Esophagus squamous epithelium (tissue), 5 donors: ENCODE measurements around the gene IGSF22. TPM values are rescaled to one million over a fixed set of nuclear protein-coding genes. Genes with fewer than 3 reads are reported as not detected.

Experiments
- DNase-seq: peaks from one replicate; lab custom pipeline; 2025; lab: John Stamatoyannopoulos, UW
- H3K27ac ChIP-seq, 4 donors: fragments of 200-600 bp; sonication (generic); one replicate each; pipeline ENCODE4 v1.5.1; 2016 to 2019; ENCODE audit warnings: mild to moderate bottlenecking in 1 of 4
- H3K27me3 ChIP-seq, 4 donors: fragments of 200-600 bp; sonication (generic); 1 replicate in 3 of 4; 2 replicates in 1 of 4; pipeline versions ENCODE4 v1.5.1 to v1.6.0; 2017 to 2021; ENCODE audit warnings: antibody characterized with exemption in 1 of 4
- H3K36me3 ChIP-seq, 3 donors: fragments of 200-600 bp; sonication (generic); one replicate each; pipeline ENCODE4 v1.5.1; 2016 to 2019
- H3K4me1 ChIP-seq, 3 donors: fragments of 200-600 bp; sonication (generic); one replicate each; pipeline ENCODE4 v1.5.1; 2017 to 2019
- H3K4me3 ChIP-seq, 4 donors: fragments of 200-600 bp; sonication (generic); 1 replicate in 3 of 4; 2 replicates in 1 of 4; pipeline ENCODE4 v1.5.1; 2016 to 2019; ENCODE audit warnings: mild to moderate bottlenecking in 2 of 4, moderate library complexity in 1 of 4
- H3K9me3 ChIP-seq, 3 donors: fragments of 200-600 bp; sonication (generic); one replicate each; pipeline ENCODE4 v1.5.1; 2016 to 2019
- POLR2A ChIP-seq, 4 donors: fragments of 450-650 bp; IDR thresholded peaks; one replicate each; pipeline ENCODE4 v1.6.1; 2017; ENCODE audit warnings: antibody characterized with exemption in 4 of 4, mild to moderate bottlenecking in 4 of 4, moderate library complexity in 3 of 4
- WGBS, 2 donors: methylation state at CpG; one replicate each; pipeline ENCODE4 v1.1.5; 2018; 5-methylcytosine and 5-hydroxymethylcytosine counted together
- intact Hi-C: fragments of 100-400 bp; cut with DNase I; formaldehyde crosslinking; loops from one replicate; pipeline ENCODE4 v1.15.0; 2022
- total RNA-seq, 4 donors: library from RNA; depleted of rRNA; stranded (reverse); fragments of >200 nt; gene quantifications; one replicate each; pipeline ENCODE4 v1.1.0, GENCODE V29; 2016
- TF ChIP-seq, protein P1 (sequence below), 6 experiments: fragments of 450-650 bp in 4 of 6; fragments of 200-600 bp in 2 of 6; sonication (generic) in 2 of 6; IDR thresholded peaks; one replicate each; pipeline ENCODE4 v1.5.1; 2016 to 2019; ENCODE audit warnings: antibody characterized with exemption in 6 of 6, mild to moderate bottlenecking in 4 of 6, moderate library complexity in 4 of 6
- donor health status: DM: yes; HTN: yes; CAD: no.

IGSF22 gene
- total RNA-seq, 4 donors from 2014 or later, result under 0.01 TPM; not detected in 3

DNA sequence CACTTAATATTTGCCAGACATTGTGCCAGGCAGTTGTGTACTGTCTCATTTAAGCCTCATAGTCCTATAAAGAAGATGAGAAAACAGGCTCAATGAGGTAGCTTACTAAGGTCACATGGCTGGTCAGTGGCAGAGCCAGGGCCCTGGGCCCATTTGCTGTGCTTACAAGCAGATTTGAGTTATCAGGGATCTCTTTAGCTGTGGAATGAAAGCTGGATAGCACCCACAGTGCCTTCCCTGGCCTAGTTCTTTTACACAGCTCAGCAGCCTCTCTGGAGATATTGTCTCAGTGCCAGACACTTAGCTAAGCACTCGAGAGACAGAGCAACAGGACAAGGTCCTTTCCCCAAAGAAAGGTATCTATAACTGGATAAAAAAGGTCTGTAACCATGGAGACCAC is 21.3 kb downstream of the IGSF22 start:
- H3K9me3 ChIP-seq, result no peaks in the 10 kb centered on the region
- intact Hi-C loops, result no loop called here
- H3K27me3 ChIP-seq, result peaks cover 0 to 5% (median 0%) of the 10 kb centered on the region in 4 donors
- H3K4me3 ChIP-seq, result no peak overlapping the region
- no peak for DNase-seq
- H3K27ac ChIP-seq, result no peak overlapping the region
- peaks cover 0 to 20% (median 4%) of the 10 kb centered on the region in 3 donors for H3K36me3 ChIP-seq
- H3K4me1 ChIP-seq, result peaks cover 18 to 35% (median 18%) of the 10 kb centered on the region in 3 donors
- TF ChIP-seq POLR2A (IDR thresholded peaks at IDR 0.05), result no peak
- TF ChIP-seq, protein P1, sequence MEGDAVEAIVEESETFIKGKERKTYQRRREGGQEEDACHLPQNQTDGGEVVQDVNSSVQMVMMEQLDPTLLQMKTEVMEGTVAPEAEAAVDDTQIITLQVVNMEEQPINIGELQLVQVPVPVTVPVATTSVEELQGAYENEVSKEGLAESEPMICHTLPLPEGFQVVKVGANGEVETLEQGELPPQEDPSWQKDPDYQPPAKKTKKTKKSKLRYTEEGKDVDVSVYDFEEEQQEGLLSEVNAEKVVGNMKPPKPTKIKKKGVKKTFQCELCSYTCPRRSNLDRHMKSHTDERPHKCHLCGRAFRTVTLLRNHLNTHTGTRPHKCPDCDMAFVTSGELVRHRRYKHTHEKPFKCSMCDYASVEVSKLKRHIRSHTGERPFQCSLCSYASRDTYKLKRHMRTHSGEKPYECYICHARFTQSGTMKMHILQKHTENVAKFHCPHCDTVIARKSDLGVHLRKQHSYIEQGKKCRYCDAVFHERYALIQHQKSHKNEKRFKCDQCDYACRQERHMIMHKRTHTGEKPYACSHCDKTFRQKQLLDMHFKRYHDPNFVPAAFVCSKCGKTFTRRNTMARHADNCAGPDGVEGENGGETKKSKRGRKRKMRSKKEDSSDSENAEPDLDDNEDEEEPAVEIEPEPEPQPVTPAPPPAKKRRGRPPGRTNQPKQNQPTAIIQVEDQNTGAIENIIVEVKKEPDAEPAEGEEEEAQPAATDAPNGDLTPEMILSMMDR (IDR thresholded peaks at IDR 0.05), result no peak
- WGBS, 2 donors, result 43 to 72% methylated on average over 1 of the region's 1 CpG

DNA sequence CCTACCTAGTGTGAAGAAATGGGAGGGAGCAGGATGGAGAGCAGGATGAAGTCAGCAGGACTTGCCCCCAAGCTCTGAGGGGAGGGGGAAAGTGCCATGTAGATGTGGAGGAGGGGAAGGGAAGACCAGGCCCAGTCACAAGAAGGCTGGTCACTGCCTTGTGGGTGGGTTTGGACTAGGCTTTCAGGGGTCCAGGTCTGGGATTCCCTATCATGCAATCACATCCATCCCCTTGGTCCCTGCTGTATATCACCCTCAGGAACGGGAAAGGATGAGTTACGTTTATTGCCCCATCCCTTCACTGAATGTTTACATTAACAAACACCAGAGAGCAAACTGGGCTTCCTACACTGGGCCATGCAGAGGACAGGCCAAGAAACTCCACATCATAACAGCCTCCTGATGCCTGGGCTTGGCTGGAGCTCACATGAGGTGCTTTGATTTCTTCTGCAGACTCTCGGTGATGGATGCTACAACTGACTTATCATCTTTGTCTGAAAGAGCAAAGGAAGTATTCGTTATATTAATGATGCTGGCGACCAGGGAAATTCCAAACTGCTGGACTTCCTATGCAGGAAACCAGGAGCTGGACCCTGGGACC is 21.8 kb downstream of the IGSF22 start:
- WGBS, 2 donors, result 76 to 91% methylated on average over 4 to 5 of the region's 5 CpGs

DNA sequence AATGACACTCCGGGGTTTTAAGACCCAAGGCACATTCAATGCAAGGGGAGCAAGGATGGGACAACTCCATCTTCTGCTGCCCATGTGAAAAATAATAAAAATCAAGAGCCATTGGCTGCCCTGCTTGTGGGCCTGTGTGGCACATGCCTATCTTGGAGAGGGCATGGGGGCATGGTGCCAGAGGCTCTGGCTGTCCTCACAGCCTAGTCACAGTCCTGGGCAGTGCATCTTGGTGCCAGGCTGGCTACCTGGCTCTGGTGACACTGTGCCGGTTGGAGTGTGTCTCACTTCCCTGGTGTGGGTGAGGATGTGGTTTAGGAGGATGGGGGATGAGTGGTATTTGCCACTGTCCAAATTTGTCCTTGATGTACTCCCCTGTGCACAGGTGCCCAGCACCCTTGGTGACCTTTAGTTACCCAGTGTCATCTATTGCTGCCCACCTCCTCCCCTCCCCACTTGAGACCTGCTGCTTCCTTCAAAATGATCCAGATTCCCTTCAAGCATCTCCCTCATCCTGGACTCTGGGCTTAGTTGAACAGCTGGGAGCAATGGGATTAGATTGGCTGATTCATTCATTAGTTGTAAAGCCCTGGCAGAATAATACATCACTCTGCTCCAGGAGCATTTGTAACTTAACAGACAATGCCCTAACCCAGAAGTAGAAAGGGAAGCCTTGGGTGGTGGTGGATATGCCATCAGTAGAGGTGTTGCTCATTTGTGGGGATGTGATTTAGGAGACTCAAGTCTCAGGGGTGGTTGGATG is 22.8 kb downstream of the IGSF22 start:
- Histone ChIP-seq H3K36me3 (peaks cover 0 to 20% (median 4%) of the 10 kb centered on the region in 3 donors), H3K4me3 (no peak overlapping the region), H3K27ac (no peak overlapping the region), H3K9me3 (no peaks in the 10 kb centered on the region), H3K4me1 (peaks cover 23 to 49% (median 26%) of the 10 kb centered on the region in 3 donors), H3K27me3 (peaks cover 0 to 5% (median 0%) of the 10 kb centered on the region in 4 donors)
- intact Hi-C loops, result no loop called here
- WGBS, 2 donors, result 100% methylated on average over 1 of the region's 2 CpGs; no CpG with 5 or more reads in 1 of the 2 donors
- no peak for DNase-seq
- no peak for TF ChIP-seq POLR2A (IDR thresholded peaks at IDR 0.05)
- TF ChIP-seq, protein P1 (IDR thresholded peaks at IDR 0.05), result no peak

More for the DNA sequence above, 21.8 kb downstream of the IGSF22 start:
- Histone ChIP-seq H3K4me3 (no peak overlapping the region), H3K27ac (no peak overlapping the region), H3K36me3 (peaks cover 0 to 20% (median 4%) of the 10 kb centered on the region in 3 donors), H3K4me1 (peaks cover 22 to 41% (median 23%) of the 10 kb centered on the region in 3 donors), H3K27me3 (peaks cover 0 to 5% (median 0%) of the 10 kb centered on the region in 4 donors), H3K9me3 (no peaks in the 10 kb centered on the region)
- intact Hi-C loops, result no loop called here
- no peak for DNase-seq
- TF ChIP-seq POLR2A (IDR thresholded peaks at IDR 0.05), result no peak
- TF ChIP-seq, protein P1 (IDR thresholded peaks at IDR 0.05), result no peak

DNA sequence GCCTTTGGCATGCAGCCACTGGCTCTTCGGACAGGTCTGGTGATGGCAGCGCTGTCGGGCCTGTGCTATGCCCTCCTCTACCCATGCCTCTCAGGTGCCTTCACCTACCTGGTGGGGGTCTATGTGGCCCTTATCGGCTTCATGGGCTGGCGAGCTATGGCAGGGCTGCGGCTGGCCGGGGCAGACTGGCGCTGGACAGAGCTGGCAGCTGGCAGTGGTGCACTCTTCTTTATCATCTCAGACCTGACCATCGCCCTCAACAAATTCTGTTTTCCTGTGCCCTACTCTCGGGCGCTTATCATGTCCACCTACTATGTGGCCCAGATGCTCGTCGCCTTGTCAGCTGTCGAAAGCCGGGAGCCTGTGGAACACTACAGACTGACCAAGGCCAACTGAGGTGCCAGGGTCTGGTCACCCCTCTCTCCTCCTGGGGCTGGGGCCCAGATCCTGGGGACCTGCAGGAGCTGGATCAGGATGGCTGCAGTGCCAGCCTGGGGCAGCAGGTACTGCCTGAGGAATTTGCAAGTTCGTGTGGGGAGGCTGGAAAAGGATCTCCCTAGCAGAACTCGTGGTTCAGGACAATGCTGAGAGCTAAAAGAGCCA is 24.3 kb downstream of the IGSF22 start:
- DNase-seq, result no peak
- peaks cover 0 to 20% (median 4%) of the 10 kb centered on the region in 3 donors for H3K36me3 ChIP-seq
- peaks cover 0 to 3% (median 0%) of the 10 kb centered on the region in 4 donors for H3K27me3 ChIP-seq
- TF ChIP-seq POLR2A (IDR thresholded peaks at IDR 0.05), result no peak
- TF ChIP-seq, protein P1 (IDR thresholded peaks at IDR 0.05), result no peak
- peaks cover 23 to 51% (median 26%) of the 10 kb centered on the region in 3 donors for H3K4me1 ChIP-seq
- no peaks in the 10 kb centered on the region for H3K9me3 ChIP-seq
- WGBS, 2 donors, result 94% methylated on average over 10 to 12 of the region's 17 CpGs
- no peak overlapping the region for H3K4me3 ChIP-seq
- intact Hi-C loops, result no loop called here
- no peak overlapping the region for H3K27ac ChIP-seq
